ENCODE results near the gene EAF1.
"Not testable (repeated sequence)": the region's sequence is repeated elsewhere in the genome, so short reads cannot be mapped to it uniquely, and the experiment has no call there.

EAF1 gene

DNA sequence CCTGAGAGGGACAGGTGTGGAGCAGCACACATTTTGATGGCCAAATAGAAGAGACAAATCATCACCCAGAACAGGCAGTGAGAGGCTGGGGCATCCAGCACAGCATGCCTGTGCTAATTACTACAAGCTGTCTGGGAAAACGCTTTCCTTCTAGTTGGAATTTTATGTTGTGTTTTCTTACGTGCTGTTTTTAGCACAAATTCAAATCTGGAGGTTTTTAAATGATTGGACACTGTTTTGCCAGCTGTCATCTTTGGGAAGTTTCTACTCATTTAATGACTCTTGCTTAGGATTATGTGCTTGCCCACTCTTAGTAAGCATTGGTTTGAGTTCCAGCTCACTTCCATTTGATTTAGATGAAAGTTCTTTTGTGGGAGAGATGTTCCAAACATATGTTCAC, 43.5 kb downstream of the EAF1 start:
- H3K36me3 ChIP-seq (ENCODE audit: control insufficient read depth, low read depth, low read length) = no peaks in the 10 kb centered on the region
- no peaks in the 10 kb centered on the region for H3K9me3 ChIP-seq (ENCODE audit: control insufficient read depth, low read depth, low read length)
- H3K27ac ChIP-seq (ENCODE audit: low read length) = no peak overlapping the region
- no peaks in the 10 kb centered on the region for H3K4me1 ChIP-seq (ENCODE audit: control insufficient read depth, low read depth, low read length)
- no peaks in the 10 kb centered on the region for H3K27me3 ChIP-seq (ENCODE audit: control insufficient read depth, insufficient read depth, low read length)
- H3K9ac ChIP-seq (ENCODE audit: low read length) = no peak overlapping the region
- no peak overlapping the region for H3K4me3 ChIP-seq (ENCODE audit: low read length)

- H3K27ac ChIP-seq (ENCODE audit: low read length) = no peak overlapping the region
- no peaks in the 10 kb centered on the region for H3K9me3 ChIP-seq (ENCODE audit: control insufficient read depth, low read depth, low read length)
- H3K9ac ChIP-seq (ENCODE audit: low read length) = no peak overlapping the region
- no peaks in the 10 kb centered on the region for H3K4me1 ChIP-seq (ENCODE audit: control insufficient read depth, low read depth, low read length)
- no peaks in the 10 kb centered on the region for H3K36me3 ChIP-seq (ENCODE audit: control insufficient read depth, low read depth, low read length)
- H3K27me3 ChIP-seq (ENCODE audit: control insufficient read depth, insufficient read depth, low read length) = no peaks in the 10 kb centered on the region
- no peak overlapping the region for H3K4me3 ChIP-seq (ENCODE audit: low read length)
These were observed 44.5 kb downstream of the EAF1 start for GRCh38 chr3:15471861-15472260.

DNA sequence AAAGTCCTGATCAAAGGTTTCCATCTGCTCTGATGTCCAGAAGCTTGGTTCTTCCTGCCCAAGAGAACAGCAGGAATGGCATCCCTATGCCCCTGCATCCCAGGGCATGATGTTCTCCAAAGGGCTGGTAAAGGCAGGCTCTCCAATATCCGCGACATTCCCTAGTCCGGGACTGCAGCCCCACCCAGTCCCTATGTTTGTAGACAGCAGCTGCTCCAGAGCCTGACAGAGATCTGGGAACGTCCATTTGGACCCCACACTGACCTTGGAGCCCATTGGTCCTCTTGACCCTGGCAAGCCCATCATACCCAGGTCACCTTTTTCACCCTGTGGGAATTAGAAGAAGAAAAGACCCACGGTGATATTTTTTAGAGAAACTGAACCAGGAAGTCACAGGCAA, 47.8 kb downstream of the EAF1 start:
- Histone ChIP-seq H3K4me3 (ENCODE audit: low read length) (no peak overlapping the region), H3K27me3 (ENCODE audit: control insufficient read depth, insufficient read depth, low read length) (no peaks in the 10 kb centered on the region), H3K9me3 (ENCODE audit: control insufficient read depth, low read depth, low read length) (no peaks in the 10 kb centered on the region), H3K9ac (ENCODE audit: low read length) (no peak overlapping the region), H3K4me1 (ENCODE audit: control insufficient read depth, low read depth, low read length) (no peaks in the 10 kb centered on the region), H3K36me3 (ENCODE audit: control insufficient read depth, low read depth, low read length) (no peaks in the 10 kb centered on the region), H3K27ac (ENCODE audit: low read length) (no peak overlapping the region)

GRCh38 chr3:15476378-15476777, 49.0 kb downstream of the EAF1 start:
- H3K27ac ChIP-seq (ENCODE audit: low read length) = no peak overlapping the region
- no peaks in the 10 kb centered on the region for H3K27me3 ChIP-seq (ENCODE audit: control insufficient read depth, insufficient read depth, low read length)
- no peak overlapping the region for H3K4me3 ChIP-seq (ENCODE audit: low read length)
- H3K4me1 ChIP-seq (ENCODE audit: control insufficient read depth, low read depth, low read length) = no peaks in the 10 kb centered on the region
- H3K36me3 ChIP-seq (ENCODE audit: control insufficient read depth, low read depth, low read length) = no peaks in the 10 kb centered on the region
- no peak overlapping the region for H3K9ac ChIP-seq (ENCODE audit: low read length)
- H3K9me3 ChIP-seq (ENCODE audit: control insufficient read depth, low read depth, low read length) = no peaks in the 10 kb centered on the region

- Histone ChIP-seq H3K9me3 (ENCODE audit: control insufficient read depth, low read depth, low read length) (no peaks in the 10 kb centered on the region), H3K27ac (ENCODE audit: low read length) (no peak overlapping the region), H3K4me1 (ENCODE audit: control insufficient read depth, low read depth, low read length) (no peaks in the 10 kb centered on the region), H3K9ac (ENCODE audit: low read length) (no peak overlapping the region), H3K36me3 (ENCODE audit: control insufficient read depth, low read depth, low read length) (no peaks in the 10 kb centered on the region), H3K27me3 (ENCODE audit: control insufficient read depth, insufficient read depth, low read length) (no peaks in the 10 kb centered on the region), H3K4me3 (ENCODE audit: low read length) (no peak overlapping the region)
These were observed 50.7 kb downstream of the EAF1 start for GRCh38 chr3:15477951-15478639.

- Histone ChIP-seq H3K9ac (ENCODE audit: low read length) (no peak overlapping the region), H3K36me3 (ENCODE audit: control insufficient read depth, low read depth, low read length) (no peaks in the 10 kb centered on the region), H3K27ac (ENCODE audit: low read length) (no peak overlapping the region), H3K4me3 (ENCODE audit: low read length) (no peak overlapping the region), H3K27me3 (ENCODE audit: control insufficient read depth, insufficient read depth, low read length) (no peaks in the 10 kb centered on the region), H3K4me1 (ENCODE audit: control insufficient read depth, low read depth, low read length) (no peaks in the 10 kb centered on the region), H3K9me3 (ENCODE audit: control insufficient read depth, low read depth, low read length) (no peaks in the 10 kb centered on the region)
These were observed 51.2 kb downstream of the EAF1 start for GRCh38 chr3:15478640-15478979.

GRCh38 chr3:15479400-15480224, 52.2 kb downstream of the EAF1 start:
- Histone ChIP-seq H3K4me1 (ENCODE audit: control insufficient read depth, low read depth, low read length) (no peaks in the 10 kb centered on the region), H3K9ac (ENCODE audit: low read length) (no peak overlapping the region), H3K9me3 (ENCODE audit: control insufficient read depth, low read depth, low read length) (no peaks in the 10 kb centered on the region), H3K4me3 (ENCODE audit: low read length) (no peak overlapping the region), H3K27me3 (ENCODE audit: control insufficient read depth, insufficient read depth, low read length) (no peaks in the 10 kb centered on the region), H3K36me3 (ENCODE audit: control insufficient read depth, low read depth, low read length) (no peaks in the 10 kb centered on the region), H3K27ac (ENCODE audit: low read length) (no peak overlapping the region)

- not testable (repeated sequence) for H3K27me3 ChIP-seq (ENCODE audit: control insufficient read depth, insufficient read depth, low read length); H3K9me3 ChIP-seq (ENCODE audit: control insufficient read depth, low read depth, low read length); H3K27ac ChIP-seq (ENCODE audit: low read length); H3K9ac ChIP-seq (ENCODE audit: low read length); H3K4me3 ChIP-seq (ENCODE audit: low read length); H3K4me1 ChIP-seq (ENCODE audit: control insufficient read depth, low read depth, low read length); H3K36me3 ChIP-seq (ENCODE audit: control insufficient read depth, low read depth, low read length)
These were observed 57.2 kb downstream of the EAF1 start for GRCh38 chr3:15484551-15484950.

DNA sequence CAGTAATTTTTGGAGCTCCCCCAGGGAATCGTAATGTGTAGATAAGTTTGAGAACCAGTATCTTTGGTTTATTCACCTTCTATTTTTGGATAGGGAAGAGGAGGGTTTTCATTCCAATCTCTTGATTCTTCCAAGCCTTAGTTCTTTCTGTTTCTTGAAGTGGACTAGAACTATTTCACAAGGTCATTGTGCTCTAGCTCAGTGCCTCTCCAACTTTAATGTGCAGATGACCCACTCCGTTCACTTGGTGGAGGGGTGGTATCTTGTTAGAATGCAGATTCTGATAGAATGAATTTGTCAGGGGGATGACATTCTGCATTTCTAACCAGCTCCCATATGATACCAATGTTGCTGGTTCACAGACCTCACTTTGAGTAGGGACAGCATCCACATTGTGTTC, 58.6 kb downstream of the EAF1 start:
- no peak overlapping the region for H3K27ac ChIP-seq (ENCODE audit: low read length)
- H3K9ac ChIP-seq (ENCODE audit: low read length) = no peak overlapping the region
- H3K9me3 ChIP-seq (ENCODE audit: control insufficient read depth, low read depth, low read length) = no peaks in the 10 kb centered on the region
- H3K36me3 ChIP-seq (ENCODE audit: control insufficient read depth, low read depth, low read length) = no peaks in the 10 kb centered on the region
- H3K27me3 ChIP-seq (ENCODE audit: control insufficient read depth, insufficient read depth, low read length) = no peaks in the 10 kb centered on the region
- no peaks in the 10 kb centered on the region for H3K4me1 ChIP-seq (ENCODE audit: control insufficient read depth, low read depth, low read length)
- H3K4me3 ChIP-seq (ENCODE audit: low read length) = no peak overlapping the region

DNA sequence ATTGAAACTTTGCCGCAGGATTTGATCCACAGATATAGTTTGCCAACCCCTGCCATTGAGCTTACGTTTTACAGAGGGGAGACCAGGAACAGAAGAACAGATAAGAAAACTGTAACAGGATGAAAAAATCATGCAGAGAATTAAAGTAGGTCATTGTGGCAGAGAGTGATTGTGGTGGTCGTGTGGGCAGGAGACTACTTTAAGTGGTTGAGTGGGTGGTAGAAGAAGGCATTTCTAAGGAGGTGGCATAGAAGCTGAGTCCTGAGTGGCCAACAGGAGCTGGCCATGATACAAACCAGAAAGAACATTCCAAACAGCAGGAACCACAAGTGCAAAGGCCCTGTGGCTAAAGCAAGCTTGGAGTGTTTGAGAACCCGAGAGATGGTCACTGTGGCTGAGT, 59.6 kb downstream of the EAF1 start:
- Histone ChIP-seq H3K27ac (ENCODE audit: low read length) (no peak overlapping the region), H3K36me3 (ENCODE audit: control insufficient read depth, low read depth, low read length) (no peaks in the 10 kb centered on the region)

DNA sequence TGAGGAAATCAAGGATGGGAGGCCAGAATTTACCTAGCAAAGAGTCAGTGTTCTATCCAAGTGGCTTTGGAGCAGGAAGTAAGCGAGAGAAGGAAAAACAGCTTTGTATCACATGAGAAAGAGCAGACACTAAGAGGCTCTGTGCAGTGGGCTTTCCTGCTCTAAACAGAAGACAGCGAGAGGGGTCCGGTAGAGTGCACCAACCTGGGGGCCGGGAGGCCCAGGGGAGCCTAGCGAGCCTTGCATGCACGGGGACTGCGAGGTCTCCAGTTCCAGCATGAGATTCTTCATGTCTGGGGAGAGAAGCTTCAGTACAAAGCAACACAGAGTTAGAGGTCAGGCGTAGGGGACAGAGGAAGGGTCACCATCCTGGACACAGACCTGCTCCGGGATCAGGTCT, 60.6 kb downstream of the EAF1 start:
- H3K4me1 ChIP-seq (ENCODE audit: control insufficient read depth, low read depth, low read length) = no peaks in the 10 kb centered on the region
- H3K27ac ChIP-seq (ENCODE audit: low read length) = no peak overlapping the region
- no peaks in the 10 kb centered on the region for H3K27me3 ChIP-seq (ENCODE audit: control insufficient read depth, insufficient read depth, low read length)
- no peaks in the 10 kb centered on the region for H3K36me3 ChIP-seq (ENCODE audit: control insufficient read depth, low read depth, low read length)
- H3K9ac ChIP-seq (ENCODE audit: low read length) = no peak overlapping the region
- H3K4me3 ChIP-seq (ENCODE audit: low read length) = no peak overlapping the region
- H3K9me3 ChIP-seq (ENCODE audit: control insufficient read depth, low read depth, low read length) = no peaks in the 10 kb centered on the region

More for the DNA sequence above, 59.6 kb downstream of the EAF1 start:
- no peaks in the 10 kb centered on the region for H3K27me3 ChIP-seq (ENCODE audit: control insufficient read depth, insufficient read depth, low read length)
- no peak overlapping the region for H3K9ac ChIP-seq (ENCODE audit: low read length)
- H3K4me1 ChIP-seq (ENCODE audit: control insufficient read depth, low read depth, low read length) = no peaks in the 10 kb centered on the region
- no peaks in the 10 kb centered on the region for H3K9me3 ChIP-seq (ENCODE audit: control insufficient read depth, low read depth, low read length)
- H3K4me3 ChIP-seq (ENCODE audit: low read length) = no peak overlapping the region

- no peaks in the 10 kb centered on the region for H3K27me3 ChIP-seq (ENCODE audit: control insufficient read depth, insufficient read depth, low read length)
- H3K27ac ChIP-seq (ENCODE audit: low read length) = no peak overlapping the region
- H3K9ac ChIP-seq (ENCODE audit: low read length) = no peak overlapping the region
- no peaks in the 10 kb centered on the region for H3K36me3 ChIP-seq (ENCODE audit: control insufficient read depth, low read depth, low read length)
- no peaks in the 10 kb centered on the region for H3K4me1 ChIP-seq (ENCODE audit: control insufficient read depth, low read depth, low read length)
- no peaks in the 10 kb centered on the region for H3K9me3 ChIP-seq (ENCODE audit: control insufficient read depth, low read depth, low read length)
- H3K4me3 ChIP-seq (ENCODE audit: low read length) = no peak overlapping the region
These were observed 62.8 kb downstream of the EAF1 start for GRCh38 chr3:15490158-15490557.

All from iPS-18a (cell line).